Measurements from ENCODE around the gene NRSN1.

- no peak for TF ChIP-seq POLR2A (IDR thresholded peaks at IDR 0.05; ENCODE audit: low read length)
- TF ChIP-seq GATA1 (IDR thresholded peaks at IDR 0.05; ENCODE audit: low read depth, low read length) = no peak
Observed at GRCh38 chr6:24193364-24193763, 67.3 kb downstream of the NRSN1 start.
